ENCODE measurements around the gene PICALM.

The PICALM gene

DNA sequence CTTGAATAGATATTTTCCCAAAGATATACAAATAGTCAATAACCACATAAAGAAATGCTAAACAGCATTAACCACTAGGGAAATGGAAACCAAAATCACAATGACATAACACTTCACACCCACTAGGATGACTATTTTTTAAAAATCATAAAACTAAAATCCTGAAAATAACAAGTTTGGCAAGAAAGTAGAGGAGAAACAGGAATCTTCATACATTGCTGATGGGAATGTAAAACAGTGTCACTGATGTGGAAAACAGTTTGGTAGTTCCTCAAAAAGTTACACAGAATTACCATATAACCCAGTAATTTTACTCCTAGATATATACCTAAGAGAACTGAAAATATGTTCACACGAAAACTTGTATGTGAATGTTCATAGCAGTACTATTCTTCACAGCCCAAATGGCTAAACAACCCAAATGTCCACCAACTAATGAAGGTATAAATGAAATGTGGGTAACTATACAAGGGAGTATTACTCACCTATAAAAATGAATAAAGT, 12.5 kb downstream of the PICALM start:
- no peak for DNase-seq (ENCODE audit: low read depth)
- no peak overlapping the region for H3K4me3 ChIP-seq (ENCODE audit: low read depth, low read length)

GRCh38 chr11:86052693-86053641, 15.9 kb downstream of the PICALM start:
- no peak overlapping the region for H3K4me3 ChIP-seq (ENCODE audit: low read depth, low read length)

DNA sequence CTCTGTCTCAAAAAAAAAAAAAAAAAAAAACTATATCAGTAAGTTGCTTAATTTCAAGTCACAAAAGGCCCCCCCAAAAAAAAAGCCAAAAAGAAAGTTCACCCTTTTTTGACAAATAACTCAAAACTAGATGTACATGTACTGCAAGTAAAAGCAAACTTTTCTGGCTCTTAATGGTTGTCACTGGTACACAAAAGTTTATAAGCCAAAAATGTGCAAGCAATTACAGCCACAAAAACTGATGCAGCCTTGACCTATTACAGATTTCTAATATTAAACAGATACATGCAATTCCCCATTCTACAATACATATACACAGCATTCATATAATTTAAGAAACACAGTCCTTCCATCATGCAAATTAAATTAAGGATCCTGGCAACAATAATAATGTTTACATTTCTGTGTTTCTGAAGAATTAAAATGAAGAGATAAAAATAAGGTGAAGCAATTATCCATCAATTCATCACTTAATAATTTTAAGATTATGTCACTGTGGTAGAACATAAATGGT, 18.6 kb downstream of the PICALM start:
- H3K4me3 ChIP-seq (ENCODE audit: low read depth, low read length) = no peak overlapping the region
- no peak for DNase-seq (ENCODE audit: low read depth)

More at GRCh38 chr11:86052693-86053641, 15.9 kb downstream of the PICALM start:
- DNase-seq (ENCODE audit: low read depth) = no peak

DNA sequence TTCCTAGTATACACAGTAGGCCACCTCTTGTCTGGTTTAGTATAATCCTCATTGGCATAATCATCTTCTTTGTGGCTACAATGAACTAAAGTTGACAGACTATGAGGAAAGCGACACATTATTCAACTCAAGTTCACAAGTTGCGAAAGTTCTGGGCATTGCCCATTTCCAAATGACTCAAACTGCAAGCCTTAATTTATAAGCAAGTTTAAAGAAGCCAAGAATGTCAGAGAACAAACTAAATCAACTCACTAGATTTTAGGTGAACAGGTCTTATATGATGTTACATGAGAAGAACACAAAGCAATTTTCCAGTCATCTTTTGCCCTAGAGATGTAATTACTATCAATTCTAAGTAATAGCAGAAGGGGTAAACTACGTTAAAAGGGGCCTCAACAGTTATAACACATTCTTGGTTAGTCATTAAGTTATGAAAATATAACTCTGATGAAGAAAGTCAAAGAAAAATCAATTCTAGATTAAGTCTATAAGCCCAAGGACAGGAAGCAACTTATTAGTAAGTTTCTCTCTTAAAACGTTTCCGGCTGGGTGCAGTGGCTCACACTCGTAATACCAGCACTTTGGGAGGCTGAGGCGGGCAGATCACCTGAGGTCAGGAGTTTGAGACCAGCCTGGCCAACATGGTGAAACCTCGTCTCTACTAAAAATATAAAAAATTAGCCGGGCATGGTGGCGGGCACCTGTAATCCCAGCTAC, 21.5 kb downstream of the PICALM start:
- H3K4me3 ChIP-seq (ENCODE audit: low read depth, low read length) = no peak overlapping the region
- DNase-seq (ENCODE audit: low read depth) = peak; percentile 72

DNA sequence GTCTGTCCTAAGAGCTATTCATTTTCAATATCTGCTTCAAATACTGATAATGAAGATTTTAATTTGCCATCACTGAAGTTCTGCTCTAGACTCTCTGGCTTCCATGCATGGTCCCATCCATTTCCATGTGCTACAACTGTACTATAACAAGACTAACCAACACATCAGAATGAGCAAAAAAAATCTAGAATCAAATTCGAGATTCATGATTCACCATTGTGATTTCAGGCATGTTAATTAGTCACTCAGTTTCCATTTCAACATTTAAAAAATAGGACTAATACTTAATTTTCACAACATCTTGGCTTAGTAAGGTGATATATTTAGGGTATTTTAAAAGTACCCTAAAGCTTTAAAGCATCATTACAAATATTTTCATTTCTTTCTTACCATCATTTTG, 22.8 kb downstream of the PICALM start:
- no peak overlapping the region for H3K4me3 ChIP-seq (ENCODE audit: low read depth, low read length)
- no peak for DNase-seq (ENCODE audit: low read depth)

GRCh38 chr11:86043765-86044503, 24.9 kb downstream of the PICALM start:
- H3K4me3 ChIP-seq (ENCODE audit: low read depth, low read length) = no peak overlapping the region
- no peak for DNase-seq (ENCODE audit: low read depth)

DNA sequence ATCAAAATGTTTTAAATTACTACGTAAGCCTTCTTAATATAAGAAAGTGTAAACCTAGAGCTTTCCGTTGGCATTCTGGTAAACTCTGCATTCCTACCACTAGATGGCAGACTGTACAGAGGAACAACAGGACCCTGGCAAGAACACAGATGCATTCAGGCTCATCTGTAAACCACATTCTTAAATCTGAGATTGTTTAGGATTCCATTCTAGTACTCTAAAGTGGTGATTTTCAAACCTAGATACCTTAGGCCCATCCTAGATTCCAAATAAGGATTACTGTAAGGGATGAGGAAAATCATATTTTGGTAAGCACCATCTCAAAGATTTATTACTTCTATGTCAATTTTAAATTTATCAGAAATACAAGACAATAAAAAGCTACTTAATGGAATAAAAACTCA, 26.9 kb downstream of the PICALM start:
- DNase-seq (ENCODE audit: low read depth) = peak; percentile 69

DNA sequence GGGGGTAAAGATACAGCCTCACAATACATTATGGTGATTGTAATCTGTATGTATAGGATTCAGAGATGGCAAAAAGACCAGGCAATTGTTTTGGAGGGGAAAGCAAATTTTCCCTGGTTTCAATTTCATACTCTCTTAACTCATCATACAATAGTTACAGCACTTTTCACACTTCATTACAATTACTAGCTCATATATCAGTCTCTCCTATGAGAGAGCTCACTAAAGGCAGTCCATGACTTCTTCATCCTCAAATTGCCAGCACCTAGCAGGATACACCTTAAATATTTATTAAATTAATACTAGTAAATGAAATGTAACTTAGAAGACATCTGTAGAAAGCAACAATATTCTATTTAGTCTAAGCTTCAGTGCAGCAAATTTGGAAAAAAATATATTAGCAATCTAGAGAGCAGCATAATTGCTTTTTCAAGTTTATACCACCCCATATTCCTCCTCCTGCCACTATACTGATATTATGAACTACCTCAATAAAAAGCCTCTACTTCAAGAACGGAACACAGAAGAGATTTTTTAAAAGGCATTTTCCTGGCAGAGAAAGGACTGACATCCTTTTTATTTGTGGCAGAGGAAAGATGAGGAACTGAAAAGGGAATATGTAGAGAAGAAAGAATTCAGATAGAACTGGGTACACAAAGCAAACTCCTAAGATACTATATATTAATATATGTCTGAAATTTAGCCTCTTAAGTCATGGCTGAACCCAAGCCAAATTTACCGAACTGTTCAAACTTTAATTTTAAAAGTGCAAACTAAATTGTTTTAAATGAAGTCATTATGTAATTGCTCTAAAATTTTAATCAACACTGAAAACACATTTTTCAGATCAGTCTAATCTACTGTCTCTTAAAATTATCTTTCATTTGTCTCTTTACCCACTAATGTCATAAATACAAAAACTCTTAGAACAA, 27.7 kb downstream of the PICALM start:
- no peak for DNase-seq (ENCODE audit: low read depth)
- no peak overlapping the region for H3K4me3 ChIP-seq (ENCODE audit: low read depth, low read length)

More for the DNA sequence above, 26.9 kb downstream of the PICALM start:
- H3K4me3 ChIP-seq (ENCODE audit: low read depth, low read length) = no peak overlapping the region

DNA sequence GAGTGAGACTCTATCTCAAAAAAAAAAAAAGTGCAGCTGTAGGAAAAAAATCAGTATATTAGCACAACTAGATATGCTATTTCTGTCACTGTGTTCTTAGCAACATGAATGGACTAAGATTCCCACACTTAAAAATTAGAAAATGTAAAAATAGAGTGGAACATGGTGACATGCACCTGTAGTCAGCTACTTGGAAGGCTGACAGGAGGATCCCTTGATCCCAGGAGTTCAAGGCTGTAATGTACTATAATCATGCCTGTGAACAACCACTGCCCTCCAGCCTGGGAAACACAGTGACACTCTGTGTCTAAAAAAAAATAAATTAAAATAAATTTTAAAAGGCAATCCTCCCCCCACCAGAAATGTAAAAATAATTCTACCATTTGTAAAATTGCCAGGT, 29.8 kb downstream of the PICALM start:
- no peak overlapping the region for H3K4me3 ChIP-seq (ENCODE audit: low read depth, low read length)
- no peak for DNase-seq (ENCODE audit: low read depth)

GRCh38 chr11:86037743-86038142, 31.1 kb downstream of the PICALM start:
- DNase-seq (ENCODE audit: low read depth) = no peak
- no peak overlapping the region for H3K4me3 ChIP-seq (ENCODE audit: low read depth, low read length)

DNA sequence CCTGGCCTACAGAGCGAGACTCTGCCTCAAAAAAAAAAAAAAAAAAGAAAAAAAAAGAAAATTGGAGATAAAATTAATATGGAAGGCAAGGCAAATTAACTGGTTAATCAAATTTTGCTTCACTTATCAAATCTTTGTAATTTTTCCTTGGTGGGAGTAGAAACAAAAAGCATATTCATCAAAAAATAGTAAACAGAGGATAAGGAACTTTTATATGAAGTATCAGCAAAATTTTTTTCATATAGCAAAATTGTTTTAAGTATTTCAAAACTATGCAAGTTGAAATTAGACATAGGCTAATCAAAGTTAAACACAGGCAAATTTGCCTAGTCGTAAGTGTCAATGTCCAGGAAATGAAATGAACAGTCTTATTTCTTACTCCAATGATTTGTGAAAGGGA, 33.0 kb downstream of the PICALM start:
- no peak for DNase-seq (ENCODE audit: low read depth)
- no peak overlapping the region for H3K4me3 ChIP-seq (ENCODE audit: low read depth, low read length)

- no peak for DNase-seq (ENCODE audit: low read depth)
- H3K4me3 ChIP-seq (ENCODE audit: low read depth, low read length) = no peak overlapping the region
These were observed 33.7 kb downstream of the PICALM start for GRCh38 chr11:86035164-86035563.

DNA sequence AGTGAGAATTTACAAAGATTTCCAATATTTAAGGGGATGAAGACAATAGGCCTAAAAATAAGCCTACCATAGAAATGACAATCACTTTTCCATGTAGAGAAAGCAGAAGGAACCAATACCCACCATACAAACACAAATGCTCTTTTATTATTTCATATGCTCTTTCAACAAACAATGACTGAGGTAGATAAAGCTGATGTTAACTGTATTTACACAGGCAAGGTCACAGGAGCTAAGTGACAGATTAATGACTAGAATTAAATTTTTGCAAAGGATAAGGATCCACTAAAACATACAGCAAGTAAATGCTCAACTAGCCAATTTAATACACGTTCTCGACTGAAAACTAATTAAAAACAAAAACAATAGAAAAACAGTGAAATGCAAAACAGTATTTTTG, 34.2 kb downstream of the PICALM start:
- no peak for DNase-seq (ENCODE audit: low read depth)
- no peak overlapping the region for H3K4me3 ChIP-seq (ENCODE audit: low read depth, low read length)

- H3K4me3 ChIP-seq (ENCODE audit: low read depth, low read length) = no peak overlapping the region
- no peak for DNase-seq (ENCODE audit: low read depth)
These were observed 47.5 kb downstream of the PICALM start for GRCh38 chr11:86021377-86021776.

GRCh38 chr11:86018249-86018648, 50.6 kb downstream of the PICALM start:
- H3K4me3 ChIP-seq (ENCODE audit: low read depth, low read length) = no peak overlapping the region
- no peak for DNase-seq (ENCODE audit: low read depth)

- H3K4me3 ChIP-seq (ENCODE audit: low read depth, low read length) = no peak overlapping the region
- DNase-seq (ENCODE audit: low read depth) = no peak
These were observed 52.4 kb downstream of the PICALM start for GRCh38 chr11:86016451-86016850.

DNA sequence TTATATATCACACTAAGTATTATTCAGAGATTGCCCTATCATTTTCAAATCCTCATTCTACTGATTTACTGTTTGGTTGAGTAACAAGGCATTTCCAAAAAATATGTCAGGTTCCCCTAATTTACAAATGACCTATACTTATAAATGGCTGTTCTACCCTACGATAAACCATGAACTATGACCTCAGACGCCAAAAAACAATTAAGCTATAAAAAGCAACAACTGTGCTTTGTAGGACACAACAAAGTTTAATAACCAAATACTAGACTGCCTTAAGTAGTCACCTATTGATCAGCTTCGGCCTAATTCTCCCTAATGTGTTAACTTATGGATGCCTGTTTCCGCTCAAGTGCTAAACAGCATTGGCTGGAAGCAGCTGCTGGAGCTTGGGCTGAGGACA, 53.2 kb downstream of the PICALM start:
- no peak for DNase-seq (ENCODE audit: low read depth)
- no peak overlapping the region for H3K4me3 ChIP-seq (ENCODE audit: low read depth, low read length)

GRCh38 chr11:86014221-86014620, 54.7 kb downstream of the PICALM start:
- DNase-seq (ENCODE audit: low read depth) = no peak
- H3K4me3 ChIP-seq (ENCODE audit: low read depth, low read length) = no peak overlapping the region

DNA sequence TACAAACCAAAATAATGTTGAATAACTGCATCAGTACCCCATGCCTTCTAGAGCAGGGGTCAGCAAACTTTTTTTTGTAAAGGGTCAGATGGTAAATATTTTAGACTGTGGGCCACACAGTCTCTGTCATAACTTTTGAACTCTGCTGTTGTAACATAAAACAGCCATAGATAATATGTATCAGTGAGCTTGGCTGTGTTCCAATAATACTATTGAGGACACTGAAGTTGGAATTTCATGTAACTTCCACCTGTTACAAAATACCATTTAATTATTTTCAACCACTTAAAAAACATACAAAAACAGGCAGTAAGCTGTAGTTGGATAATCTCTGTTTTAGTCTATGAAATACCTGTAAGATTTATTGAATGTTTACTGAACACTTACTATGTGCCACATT, 55.2 kb downstream of the PICALM start:
- no peak for DNase-seq (ENCODE audit: low read depth)

More for the DNA sequence above, 55.2 kb downstream of the PICALM start:
- H3K4me3 ChIP-seq (ENCODE audit: low read depth, low read length) = no peak overlapping the region
